Loucy (cell line): ENCODE measurements around the gene RPL23.
A peak's percentile ranks its signal among the peaks of the same experiment; 100 is the strongest.

Experiments used
- H2AFZ ChIP-seq: fragments of 200-600 bp; sonication (generic); 2 replicates; pipeline ENCODE4 v1.6.0; 2016; ENCODE audit warnings: antibody characterized with exemption, mild to moderate bottlenecking, low read length, moderate library complexity
- H3F3A ChIP-seq: fragments of 200-600 bp; 2 replicates; pipeline ENCODE4 v1.6.0; 2016; ENCODE audit warnings: antibody characterized with exemption, low read depth, mild to moderate bottlenecking
- H3K27me3 ChIP-seq: fragments of 200-600 bp; sonication (generic); 2 replicates; pipeline ENCODE4 v1.6.1; 2014; ENCODE audit warnings: low read length, mild to moderate bottlenecking; ENCODE audit not compliant: insufficient read depth, poor library complexity, severe bottlenecking
- H3K36me3 ChIP-seq: fragments of 200-600 bp; sonication (generic); 2 replicates; pipeline ENCODE4 v1.6.1; 2016; ENCODE audit warnings: low read length; ENCODE audit not compliant: insufficient read depth
- H3K4me1 ChIP-seq: fragments of 200-600 bp; sonication (generic); 2 replicates; pipeline ENCODE4 v1.5.1; 2014; ENCODE audit warnings: low read length, mild to moderate bottlenecking; ENCODE audit not compliant: insufficient read depth, poor library complexity, severe bottlenecking
- H3K4me2 ChIP-seq: fragments of 200-600 bp; sonication (generic); 2 replicates; pipeline ENCODE4 v1.6.0; 2014; ENCODE audit warnings: antibody characterized with exemption, low read length, low read depth, mild to moderate bottlenecking; ENCODE audit not compliant: poor library complexity, severe bottlenecking
- H3K4me3 ChIP-seq: fragments of 200-600 bp; sonication (generic); 2 replicates; pipeline ENCODE4 v1.5.1; 2014; ENCODE audit warnings: low read length, mild to moderate bottlenecking, mixed read lengths; ENCODE audit not compliant: poor library complexity, severe bottlenecking
- H3K79me2 ChIP-seq: fragments of 200-600 bp; sonication (generic); 2 replicates; pipeline ENCODE4 v1.6.1; 2014; ENCODE audit warnings: low read length; ENCODE audit not compliant: insufficient read depth
- H3K9ac ChIP-seq: fragments of 200-600 bp; sonication (generic); 2 replicates; pipeline ENCODE4 v1.6.0; 2014; ENCODE audit warnings: mild to moderate bottlenecking, low read depth, low read length, moderate library complexity; ENCODE audit not compliant: poor library complexity, severe bottlenecking
- H3K9me2 ChIP-seq: fragments of 200-600 bp; sonication (generic); replicated peaks from 2 replicates; pipeline ENCODE4 v1.6.1; 2016; ENCODE audit warnings: low read depth, low read length, mixed read lengths
- H3K9me3 ChIP-seq: fragments of 200-600 bp; sonication (generic); 2 replicates; pipeline ENCODE4 v1.6.1; 2014; ENCODE audit warnings: mild to moderate bottlenecking, antibody characterized with exemption, low read length, low read depth; ENCODE audit not compliant: insufficient read depth
- H4K20me1 ChIP-seq: fragments of 200-600 bp; sonication (generic); 2 replicates; pipeline ENCODE4 v1.6.0; 2014; ENCODE audit warnings: antibody characterized with exemption, low read length, mild to moderate bottlenecking; ENCODE audit not compliant: insufficient read depth, poor library complexity, severe bottlenecking
- EZH2phosphoT487 ChIP-seq: fragments of 200-600 bp; IDR thresholded peaks from 2 replicates; pipeline ENCODE4 v1.6.1; 2018; ENCODE audit warnings: antibody characterized with exemption, mild to moderate bottlenecking, moderate library complexity, borderline replicate concordance
- TF ChIP-seq, protein P1 (sequence below): fragments of 200-600 bp; sonication (generic); conservative IDR thresholded peaks from 2 replicates; pipeline ENCODE4 v1.5.1; 2014; ENCODE audit warnings: mild to moderate bottlenecking, antibody characterized with exemption, low read length

The RPL23 gene

DNA sequence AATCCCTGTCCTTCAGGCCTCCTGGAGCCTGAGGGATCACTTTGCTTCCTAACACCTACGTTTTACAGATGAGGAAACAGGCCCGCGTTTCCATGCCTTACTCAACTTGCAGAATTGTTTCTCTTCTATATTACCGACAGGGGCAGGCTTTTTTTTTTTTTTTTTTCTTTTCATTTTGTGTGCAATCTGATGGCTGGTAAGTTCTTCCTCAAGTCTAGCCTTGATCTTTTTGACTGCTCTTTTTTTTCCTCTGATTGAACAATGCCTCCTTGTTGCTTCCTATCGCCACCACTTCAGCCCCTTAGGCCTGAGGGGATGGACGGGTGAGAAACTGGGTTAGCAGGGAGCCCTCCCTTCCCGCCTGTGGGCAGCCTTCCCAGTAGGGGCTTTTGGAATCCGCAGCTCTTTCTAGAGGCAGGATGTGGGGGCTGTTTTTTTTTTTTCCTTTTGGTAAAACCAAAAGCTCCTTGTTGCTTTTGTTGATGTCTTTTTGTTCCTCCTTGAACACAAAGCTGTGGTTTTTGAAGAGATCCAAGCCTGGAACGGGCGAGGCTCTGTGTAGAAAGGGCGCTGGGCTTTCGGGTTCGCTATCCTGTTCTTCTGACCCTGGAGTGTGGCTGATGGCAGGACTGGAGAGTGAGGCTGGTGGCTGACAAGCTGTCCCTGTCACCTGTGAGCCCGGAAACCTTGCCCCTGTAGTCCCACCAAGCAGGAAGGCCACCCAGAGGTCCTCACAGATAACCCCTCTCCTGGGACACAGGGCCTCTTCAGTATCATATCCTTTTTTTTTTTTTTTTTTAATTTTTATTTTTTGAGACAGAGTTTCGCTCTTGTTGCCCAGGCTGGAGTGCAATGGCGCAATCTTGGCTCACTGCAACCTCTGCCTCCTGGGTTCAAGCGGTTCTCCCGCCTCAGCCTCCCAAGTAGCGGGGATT lies 30.3 kb upstream of the RPL23 start:
- no peak overlapping the region for H3K9ac ChIP-seq
- H2AFZ ChIP-seq: no peak overlapping the region
- no peaks in the 10 kb centered on the region for H3K9me3 ChIP-seq
- peaks cover 91% of the 10 kb centered on the region for H3K36me3 ChIP-seq
- no peaks in the 10 kb centered on the region for H3K9me2 ChIP-seq
- H3K27me3 ChIP-seq: no peaks in the 10 kb centered on the region
- no peak overlapping the region for H3K4me3 ChIP-seq
- H3K4me2 ChIP-seq: no peak overlapping the region
- peaks cover 40% of the 10 kb centered on the region for H3K4me1 ChIP-seq
- H4K20me1 ChIP-seq: peaks cover 67% of the 10 kb centered on the region
- H3F3A ChIP-seq: no peaks in the 10 kb centered on the region; the same call in 1 of the 2 replicates
- TF ChIP-seq, protein P1, sequence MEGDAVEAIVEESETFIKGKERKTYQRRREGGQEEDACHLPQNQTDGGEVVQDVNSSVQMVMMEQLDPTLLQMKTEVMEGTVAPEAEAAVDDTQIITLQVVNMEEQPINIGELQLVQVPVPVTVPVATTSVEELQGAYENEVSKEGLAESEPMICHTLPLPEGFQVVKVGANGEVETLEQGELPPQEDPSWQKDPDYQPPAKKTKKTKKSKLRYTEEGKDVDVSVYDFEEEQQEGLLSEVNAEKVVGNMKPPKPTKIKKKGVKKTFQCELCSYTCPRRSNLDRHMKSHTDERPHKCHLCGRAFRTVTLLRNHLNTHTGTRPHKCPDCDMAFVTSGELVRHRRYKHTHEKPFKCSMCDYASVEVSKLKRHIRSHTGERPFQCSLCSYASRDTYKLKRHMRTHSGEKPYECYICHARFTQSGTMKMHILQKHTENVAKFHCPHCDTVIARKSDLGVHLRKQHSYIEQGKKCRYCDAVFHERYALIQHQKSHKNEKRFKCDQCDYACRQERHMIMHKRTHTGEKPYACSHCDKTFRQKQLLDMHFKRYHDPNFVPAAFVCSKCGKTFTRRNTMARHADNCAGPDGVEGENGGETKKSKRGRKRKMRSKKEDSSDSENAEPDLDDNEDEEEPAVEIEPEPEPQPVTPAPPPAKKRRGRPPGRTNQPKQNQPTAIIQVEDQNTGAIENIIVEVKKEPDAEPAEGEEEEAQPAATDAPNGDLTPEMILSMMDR: no peak
- no peak for TF ChIP-seq EZH2phosphoT487
- peaks cover 98% of the 10 kb centered on the region for H3K79me2 ChIP-seq

DNA sequence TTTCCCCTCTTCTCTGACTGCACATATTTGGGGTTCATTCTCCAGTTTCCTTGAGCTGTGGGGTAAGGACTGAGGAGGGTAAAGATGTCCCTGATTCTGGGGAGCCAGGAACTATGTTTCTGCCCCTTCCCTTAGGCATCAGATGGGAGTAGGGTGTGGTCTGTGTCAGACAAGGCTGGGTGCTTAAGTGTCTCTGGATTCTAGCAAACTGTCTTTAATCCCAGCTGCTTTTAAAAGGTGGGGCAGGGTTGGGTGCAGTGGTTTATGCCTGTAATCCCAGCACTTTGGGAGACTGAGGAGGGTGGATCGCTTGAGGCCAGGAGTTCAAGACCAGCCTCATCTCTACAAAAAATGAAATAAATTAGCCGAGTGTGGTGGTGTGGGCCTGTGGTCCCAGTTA lies 29.3 kb upstream of the RPL23 start:
- H3K79me2 ChIP-seq: peaks cover 98% of the 10 kb centered on the region
- H3K36me3 ChIP-seq: peaks cover 92% of the 10 kb centered on the region
- no peak overlapping the region for H2AFZ ChIP-seq
- H3F3A ChIP-seq: no peaks in the 10 kb centered on the region; the same call in 1 of the 2 replicates
- H3K9ac ChIP-seq: no peak overlapping the region
- peaks cover 43% of the 10 kb centered on the region for H3K4me1 ChIP-seq
- no peak overlapping the region for H3K4me2 ChIP-seq
- no peaks in the 10 kb centered on the region for H3K9me2 ChIP-seq
- H3K27me3 ChIP-seq: no peaks in the 10 kb centered on the region
- no peaks in the 10 kb centered on the region for H3K9me3 ChIP-seq
- no peak overlapping the region for H3K4me3 ChIP-seq
- H4K20me1 ChIP-seq: peaks cover 77% of the 10 kb centered on the region
- TF ChIP-seq, protein P1: no peak
- TF ChIP-seq EZH2phosphoT487: no peak

DNA sequence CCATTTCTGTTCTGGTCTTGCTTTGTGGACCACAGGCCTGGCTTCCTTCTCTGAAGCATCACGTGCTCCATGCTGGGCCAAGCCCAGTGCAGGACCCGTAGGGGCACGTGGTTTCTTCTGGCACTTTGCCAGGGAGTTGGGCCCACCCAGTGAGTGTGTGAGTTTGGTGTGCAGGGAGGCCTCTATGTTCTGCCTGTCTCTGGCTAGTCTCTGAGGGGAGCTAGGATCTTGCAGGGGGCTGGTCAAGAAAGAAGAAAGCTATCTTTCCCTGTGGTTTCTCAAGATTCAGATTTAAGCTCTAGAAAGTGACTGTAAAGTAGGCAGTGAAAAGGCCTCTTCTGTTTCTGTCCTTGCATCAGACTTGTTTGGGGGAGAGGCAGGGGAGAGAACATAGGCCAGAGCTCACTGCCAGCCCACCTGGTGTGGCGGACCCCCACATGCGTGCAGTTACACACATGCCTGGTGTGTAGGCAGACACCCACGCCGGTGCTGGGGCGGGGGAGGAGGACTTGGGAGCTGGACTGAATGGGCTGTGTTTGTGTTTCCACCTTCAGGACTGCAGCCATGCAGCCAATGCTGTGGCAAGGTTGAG lies 28.2 kb upstream of the RPL23 start:
- H3K4me2 ChIP-seq: peak overlapping the region; percentile 58
- no peaks in the 10 kb centered on the region for H3K27me3 ChIP-seq
- peak overlapping the region; percentile 17 for H3K4me3 ChIP-seq
- H3K4me1 ChIP-seq: peaks cover 54% of the 10 kb centered on the region
- H2AFZ ChIP-seq: no peak overlapping the region
- H3K9me2 ChIP-seq: no peaks in the 10 kb centered on the region
- H3K9ac ChIP-seq: peak overlapping the region; percentile 28
- no peaks in the 10 kb centered on the region; the same call in 1 of the 2 replicates for H3F3A ChIP-seq
- H3K36me3 ChIP-seq: peaks cover 83% of the 10 kb centered on the region
- TF ChIP-seq, protein P1: no peak
- no peak for TF ChIP-seq EZH2phosphoT487
- H3K9me3 ChIP-seq: no peaks in the 10 kb centered on the region
- peaks cover 80% of the 10 kb centered on the region for H4K20me1 ChIP-seq
- peaks cover 98% of the 10 kb centered on the region for H3K79me2 ChIP-seq
